Gastrocnemius medialis (tissue), 4 donors: ENCODE measurements around the gene RNMT. TPM values are rescaled to one million over a fixed set of nuclear protein-coding genes. Genes with fewer than 3 reads are reported as not detected.
A peak's percentile ranks its signal among the peaks of the same experiment; 100 is the strongest.

Source experiments
- ATAC-seq, 2 donors: fragments of 150-250 bp; one replicate each; pipeline ENCODE4 v1.9.1; 2016
- DNase-seq, 2 donors: peaks; one replicate each; pipeline ENCODE4 v3.0.0-alpha.2; 2019
- H3K27ac ChIP-seq, 4 donors: fragments of 200-600 bp; sonication (generic); 1 replicate in 1 of 4; 2 replicates in 3 of 4; pipeline ENCODE4 v1.5.1; 2016 to 2018; ENCODE audit warnings: mild to moderate bottlenecking in 2 of 4, moderate library complexity in 1 of 4
- H3K27me3 ChIP-seq, 3 donors: fragments of 200-600 bp; sonication (generic) in 2 of 3; 1 replicate in 1 of 3; 2 replicates in 2 of 3; pipeline versions ENCODE4 v1.5.1 to v1.6.0; 2016 to 2019; ENCODE audit warnings: mild to moderate bottlenecking in 1 of 3, moderate library complexity in 1 of 3
- H3K36me3 ChIP-seq, 2 donors: fragments of 200-600 bp; sonication (generic) in 1 of 2; one replicate each; pipeline ENCODE4 v1.5.1; 2017 to 2018
- H3K4me1 ChIP-seq, 2 donors: fragments of 200-600 bp; sonication (generic) in 1 of 2; one replicate each; pipeline ENCODE4 v1.5.1; 2016 to 2017; ENCODE audit warnings: mild to moderate bottlenecking in 2 of 2
- H3K4me3 ChIP-seq, 4 donors: fragments of 200-600 bp; sonication (generic) in 3 of 4; 1 replicate in 1 of 4; 2 replicates in 3 of 4; pipeline ENCODE4 v1.5.1; 2016 to 2019; ENCODE audit warnings: mild to moderate bottlenecking in 2 of 4
- H3K9me3 ChIP-seq, 3 donors: fragments of 200-600 bp; sonication (generic) in 2 of 3; 1 replicate in 1 of 3; 2 replicates in 2 of 3; pipeline ENCODE4 v1.5.1; 2016 to 2019
- POLR2A ChIP-seq, 2 donors: fragments of 450-650 bp; IDR thresholded peaks; one replicate each; pipeline ENCODE4 v1.6.1; 2017; ENCODE audit warnings: antibody characterized with exemption in 2 of 2, mild to moderate bottlenecking in 2 of 2, moderate library complexity in 2 of 2
- in situ Hi-C, 4 donors: fragments of 200-750 bp; cut with MboI; loops; one replicate each; pipeline versions ENCODE4 v1.15.0 to v1.8.0; 2017; ENCODE audit warnings: low sequenced_read_pairs in 4 of 4
- intact Hi-C: fragments of 100-400 bp; cut with DNase I; formaldehyde crosslinking; loops from one replicate; pipeline ENCODE4 v1.15.1; 2023; ENCODE audit warnings: low total_unique reads
- total RNA-seq, 4 donors: library from RNA; depleted of rRNA; stranded (reverse); fragments of >200 nt; gene quantifications; one replicate each; pipeline versions ENCODE4 v1.1.0 to v1.2.3, GENCODE V29; 2016
- TF ChIP-seq, protein P1 (sequence below), 5 experiments: fragments of 450-650 bp in 3 of 5; fragments of 200-600 bp in 2 of 5; sonication (generic) in 2 of 5; IDR thresholded peaks in 4 of 5; conservative IDR thresholded peaks in 1 of 5; 1 replicate in 4 of 5; 2 replicates in 1 of 5; pipeline ENCODE4 v1.5.1; 2016 to 2019; ENCODE audit warnings: antibody characterized with exemption in 5 of 5, mild to moderate bottlenecking in 3 of 5, moderate library complexity in 3 of 5

Gene RNMT
- total RNA-seq, 4 donors from 2014 or later: 12.9 to 24.1 (median 18.6) TPM

GRCh38 chr18:13725566-13726231 is 774 bp upstream of the RNMT start:
- TF ChIP-seq, protein P1, sequence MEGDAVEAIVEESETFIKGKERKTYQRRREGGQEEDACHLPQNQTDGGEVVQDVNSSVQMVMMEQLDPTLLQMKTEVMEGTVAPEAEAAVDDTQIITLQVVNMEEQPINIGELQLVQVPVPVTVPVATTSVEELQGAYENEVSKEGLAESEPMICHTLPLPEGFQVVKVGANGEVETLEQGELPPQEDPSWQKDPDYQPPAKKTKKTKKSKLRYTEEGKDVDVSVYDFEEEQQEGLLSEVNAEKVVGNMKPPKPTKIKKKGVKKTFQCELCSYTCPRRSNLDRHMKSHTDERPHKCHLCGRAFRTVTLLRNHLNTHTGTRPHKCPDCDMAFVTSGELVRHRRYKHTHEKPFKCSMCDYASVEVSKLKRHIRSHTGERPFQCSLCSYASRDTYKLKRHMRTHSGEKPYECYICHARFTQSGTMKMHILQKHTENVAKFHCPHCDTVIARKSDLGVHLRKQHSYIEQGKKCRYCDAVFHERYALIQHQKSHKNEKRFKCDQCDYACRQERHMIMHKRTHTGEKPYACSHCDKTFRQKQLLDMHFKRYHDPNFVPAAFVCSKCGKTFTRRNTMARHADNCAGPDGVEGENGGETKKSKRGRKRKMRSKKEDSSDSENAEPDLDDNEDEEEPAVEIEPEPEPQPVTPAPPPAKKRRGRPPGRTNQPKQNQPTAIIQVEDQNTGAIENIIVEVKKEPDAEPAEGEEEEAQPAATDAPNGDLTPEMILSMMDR (IDR thresholded peaks at IDR 0.05 in 4 of 5, conservative IDR thresholded peaks at IDR 0.05 in 1 of 5): no peak
- TF ChIP-seq POLR2A (IDR thresholded peaks at IDR 0.05): no peak
- Histone ChIP-seq H3K27ac (peak overlapping the region; percentile 93 to 98 (median 96)), H3K4me3 (peak overlapping the region; percentile 74 to 88 (median 81)), H3K36me3 (no peaks in the 10 kb centered on the region), H3K9me3 (no peaks in the 10 kb centered on the region), H3K27me3 (no peaks in the 10 kb centered on the region), H3K4me1 (peaks cover 25 to 34% of the 10 kb centered on the region in 2 donors)
- in situ Hi-C loops (loop anchor here in 3 of 4 donors (10.0 to 25.0 kb wide), 4 partner anchors 88 to 1013 kb away; partner anchors contain the start of genes CEP76 (in 1 of the 3) and PSMG2 (in 1 of the 3)), intact Hi-C loops (loop anchor here (1.0 to 10.0 kb wide), 8 partner anchors 110 to 1351 kb away; partner anchors contain the start of genes AFG3L2, CEP192, CEP76 and LDLRAD4)
- ATAC-seq (no peak), DNase-seq (no peak)

- intact Hi-C loops: loop anchor here (1.0 to 10.0 kb wide), 7 partner anchors 112 to 1352 kb away; partner anchors contain the start of genes AFG3L2, CEP192, CEP76 and LDLRAD4
- ATAC-seq (peak; percentile 64 to 79), DNase-seq (peak; percentile 40 to 72)
- TF ChIP-seq, protein P1 (IDR thresholded peaks at IDR 0.05 in 4 of 5, conservative IDR thresholded peaks at IDR 0.05 in 1 of 5): no peak
- TF ChIP-seq POLR2A (IDR thresholded peaks at IDR 0.05): no peak
- Histone ChIP-seq H3K4me1 (peaks cover 25 to 34% of the 10 kb centered on the region in 2 donors), H3K27me3 (no peaks in the 10 kb centered on the region), H3K36me3 (no peaks in the 10 kb centered on the region), H3K27ac (peak overlapping the region; percentile 93 to 98 (median 96)), H3K4me3 (peak overlapping the region; percentile 74 to 88 (median 81)), H3K9me3 (no peaks in the 10 kb centered on the region)
- in situ Hi-C loops: loop anchor here in 3 of 4 donors (10.0 to 25.0 kb wide), 4 partner anchors 90 to 1015 kb away; partner anchors contain the start of genes CEP76 (in 1 of the 3) and PSMG2 (in 1 of the 3)
Measured at GRCh38 chr18:13726972-13727331, 479 bp downstream of the RNMT start.

GRCh38 chr18:13730481-13730880 is 4.0 kb downstream of the RNMT start:
- intact Hi-C loops: no loop called here
- peaks cover 0 to 33% of the 10 kb centered on the region in 2 donors for H3K36me3 ChIP-seq
- ATAC-seq (no peak), DNase-seq (no peak)
- H3K27ac ChIP-seq: no peak overlapping the region
- in situ Hi-C loops: loop anchor here in 3 of 4 donors (25.0 kb wide), 3 partner anchors 93 to 1018 kb away; partner anchors contain the start of genes CEP76 (in 1 of the 3) and PSMG2 (in 1 of the 3)
- TF ChIP-seq, protein P1 (IDR thresholded peaks at IDR 0.05 in 4 of 5, conservative IDR thresholded peaks at IDR 0.05 in 1 of 5): no peak
- TF ChIP-seq POLR2A (IDR thresholded peaks at IDR 0.05): no peak
- H3K4me3 ChIP-seq: no peak overlapping the region
- H3K4me1 ChIP-seq: peaks cover 18 to 23% of the 10 kb centered on the region in 2 donors
- H3K27me3 ChIP-seq: no peaks in the 10 kb centered on the region
- H3K9me3 ChIP-seq: no peaks in the 10 kb centered on the region

GRCh38 chr18:13735681-13736080 is 9.2 kb downstream of the RNMT start:
- DNase-seq: no peak
- H3K27ac ChIP-seq: no peak overlapping the region
- H3K4me3 ChIP-seq: no peak overlapping the region
- no peak for ATAC-seq
- no peaks in the 10 kb centered on the region for H3K4me1 ChIP-seq
- intact Hi-C loops: no loop called here
- peaks cover 0 to 74% of the 10 kb centered on the region in 2 donors for H3K36me3 ChIP-seq
- no peaks in the 10 kb centered on the region for H3K9me3 ChIP-seq
- no peaks in the 10 kb centered on the region for H3K27me3 ChIP-seq
- TF ChIP-seq, protein P1 (IDR thresholded peaks at IDR 0.05 in 4 of 5, conservative IDR thresholded peaks at IDR 0.05 in 1 of 5): no peak
- in situ Hi-C loops: loop anchor here in 3 of 4 donors (25.0 kb wide), 3 partner anchors 98 to 1023 kb away; partner anchors contain the start of genes CEP76 (in 1 of the 3) and PSMG2 (in 1 of the 3)
